Measurements from ENCODE around the gene ETV6.

Gene ETV6

GRCh38 chr12:11780521-11781101 is 131.1 kb downstream of the ETV6 start:
- no peak overlapping the region for H3K27ac Mint-ChIP-seq
- H3K36me3 Mint-ChIP-seq (ENCODE audit: low read depth), result peaks cover 6% of the 10 kb centered on the region
- no peaks in the 10 kb centered on the region for H3K9me3 Mint-ChIP-seq
- H3K4me3 Mint-ChIP-seq, result no peak overlapping the region
- H3K27me3 Mint-ChIP-seq (ENCODE audit: low read depth), result no peaks in the 10 kb centered on the region
- no peak for DNase-seq (ENCODE audit: low spot score)
- H3K4me1 Mint-ChIP-seq (ENCODE audit: low read depth), result peaks cover 38% of the 10 kb centered on the region

GRCh38 chr12:11782914-11783420 is 133.5 kb downstream of the ETV6 start:
- Mint-ChIP-seq H3K9me3 (no peaks in the 10 kb centered on the region), H3K27me3 (ENCODE audit: low read depth) (no peaks in the 10 kb centered on the region), H3K27ac (no peak overlapping the region), H3K4me3 (no peak overlapping the region), H3K36me3 (ENCODE audit: low read depth) (peaks cover 1% of the 10 kb centered on the region), H3K4me1 (ENCODE audit: low read depth) (peaks cover 31% of the 10 kb centered on the region)
- DNase-seq (ENCODE audit: low spot score), result no peak

GRCh38 chr12:11785712-11786111 is 136.2 kb downstream of the ETV6 start:
- Mint-ChIP-seq H3K27me3 (ENCODE audit: low read depth) (no peaks in the 10 kb centered on the region), H3K4me3 (no peak overlapping the region), H3K36me3 (ENCODE audit: low read depth) (peaks cover 1% of the 10 kb centered on the region), H3K27ac (no peak overlapping the region), H3K4me1 (ENCODE audit: low read depth) (peaks cover 17% of the 10 kb centered on the region), H3K9me3 (no peaks in the 10 kb centered on the region)
- no peak for DNase-seq (ENCODE audit: low spot score)

- H3K4me3 Mint-ChIP-seq, result no peak overlapping the region
- no peak overlapping the region for H3K27ac Mint-ChIP-seq
- no peaks in the 10 kb centered on the region for H3K9me3 Mint-ChIP-seq
- no peak for DNase-seq (ENCODE audit: low spot score)
- peaks cover 6% of the 10 kb centered on the region for H3K36me3 Mint-ChIP-seq (ENCODE audit: low read depth)
- H3K27me3 Mint-ChIP-seq (ENCODE audit: low read depth), result no peaks in the 10 kb centered on the region
- H3K4me1 Mint-ChIP-seq (ENCODE audit: low read depth), result peaks cover 13% of the 10 kb centered on the region
Observed at GRCh38 chr12:11786638-11787365, 137.3 kb downstream of the ETV6 start.

- H3K27ac Mint-ChIP-seq, result no peak overlapping the region
- no peaks in the 10 kb centered on the region for H3K27me3 Mint-ChIP-seq (ENCODE audit: low read depth)
- no peak overlapping the region for H3K4me3 Mint-ChIP-seq
- no peaks in the 10 kb centered on the region for H3K9me3 Mint-ChIP-seq
- peaks cover 13% of the 10 kb centered on the region for H3K4me1 Mint-ChIP-seq (ENCODE audit: low read depth)
- H3K36me3 Mint-ChIP-seq (ENCODE audit: low read depth), result peaks cover 9% of the 10 kb centered on the region
- no peak for DNase-seq (ENCODE audit: low spot score)
Observed at GRCh38 chr12:11787437-11787836, 138.0 kb downstream of the ETV6 start.

GRCh38 chr12:11787933-11788849 is 138.7 kb downstream of the ETV6 start:
- no peak for DNase-seq (ENCODE audit: low spot score)
- Mint-ChIP-seq H3K27ac (no peak overlapping the region), H3K4me1 (ENCODE audit: low read depth) (peaks cover 9% of the 10 kb centered on the region)

GRCh38 chr12:11793921-11794710 is 144.6 kb downstream of the ETV6 start:
- Mint-ChIP-seq H3K4me1 (ENCODE audit: low read depth) (peaks cover 20% of the 10 kb centered on the region), H3K27me3 (ENCODE audit: low read depth) (no peaks in the 10 kb centered on the region), H3K27ac (no peak overlapping the region), H3K36me3 (ENCODE audit: low read depth) (peaks cover 9% of the 10 kb centered on the region), H3K9me3 (no peaks in the 10 kb centered on the region), H3K4me3 (no peak overlapping the region)
- no peak for DNase-seq (ENCODE audit: low spot score)

More at GRCh38 chr12:11787933-11788849, 138.7 kb downstream of the ETV6 start:
- Mint-ChIP-seq H3K4me3 (no peak overlapping the region), H3K27me3 (ENCODE audit: low read depth) (no peaks in the 10 kb centered on the region), H3K36me3 (ENCODE audit: low read depth) (peaks cover 9% of the 10 kb centered on the region), H3K9me3 (no peaks in the 10 kb centered on the region)

GRCh38 chr12:11794751-11795150 is 145.3 kb downstream of the ETV6 start:
- DNase-seq (ENCODE audit: low spot score), result no peak
- no peaks in the 10 kb centered on the region for H3K27me3 Mint-ChIP-seq (ENCODE audit: low read depth)
- peaks cover 20% of the 10 kb centered on the region for H3K4me1 Mint-ChIP-seq (ENCODE audit: low read depth)
- no peak overlapping the region for H3K4me3 Mint-ChIP-seq
- peaks cover 9% of the 10 kb centered on the region for H3K36me3 Mint-ChIP-seq (ENCODE audit: low read depth)
- H3K27ac Mint-ChIP-seq, result no peak overlapping the region
- no peaks in the 10 kb centered on the region for H3K9me3 Mint-ChIP-seq

GRCh38 chr12:11795192-11795912 is 145.9 kb downstream of the ETV6 start:
- no peak overlapping the region for H3K4me3 Mint-ChIP-seq
- H3K36me3 Mint-ChIP-seq (ENCODE audit: low read depth), result peaks cover 11% of the 10 kb centered on the region
- H3K27me3 Mint-ChIP-seq (ENCODE audit: low read depth), result no peaks in the 10 kb centered on the region
- no peak for DNase-seq (ENCODE audit: low spot score)
- peaks cover 22% of the 10 kb centered on the region for H3K4me1 Mint-ChIP-seq (ENCODE audit: low read depth)
- H3K27ac Mint-ChIP-seq, result no peak overlapping the region
- no peaks in the 10 kb centered on the region for H3K9me3 Mint-ChIP-seq

GRCh38 chr12:11795913-11796459 is 146.5 kb downstream of the ETV6 start:
- Mint-ChIP-seq H3K4me3 (no peak overlapping the region), H3K36me3 (ENCODE audit: low read depth) (peaks cover 10% of the 10 kb centered on the region), H3K9me3 (no peaks in the 10 kb centered on the region), H3K27me3 (ENCODE audit: low read depth) (no peaks in the 10 kb centered on the region), H3K4me1 (ENCODE audit: low read depth) (peaks cover 23% of the 10 kb centered on the region), H3K27ac (no peak overlapping the region)
- no peak for DNase-seq (ENCODE audit: low spot score)

GRCh38 chr12:11797317-11797913 is 147.9 kb downstream of the ETV6 start:
- Mint-ChIP-seq H3K36me3 (ENCODE audit: low read depth) (peaks cover 8% of the 10 kb centered on the region), H3K9me3 (no peaks in the 10 kb centered on the region), H3K27me3 (ENCODE audit: low read depth) (no peaks in the 10 kb centered on the region), H3K27ac (no peak overlapping the region), H3K4me3 (no peak overlapping the region), H3K4me1 (ENCODE audit: low read depth) (peaks cover 25% of the 10 kb centered on the region)
- DNase-seq (ENCODE audit: low spot score), result no peak

GRCh38 chr12:11798006-11798708 is 148.7 kb downstream of the ETV6 start:
- H3K27me3 Mint-ChIP-seq (ENCODE audit: low read depth), result no peaks in the 10 kb centered on the region
- peaks cover 25% of the 10 kb centered on the region for H3K4me1 Mint-ChIP-seq (ENCODE audit: low read depth)
- peaks cover 8% of the 10 kb centered on the region for H3K36me3 Mint-ChIP-seq (ENCODE audit: low read depth)
- no peaks in the 10 kb centered on the region for H3K9me3 Mint-ChIP-seq
- H3K4me3 Mint-ChIP-seq, result no peak overlapping the region
- H3K27ac Mint-ChIP-seq, result no peak overlapping the region
- DNase-seq (ENCODE audit: low spot score), result no peak

Measured in T-helper 2 cell treated with Interferon-gamma antibody and Interleukin-4, amounts not matched to agents 5 μg/mL and 100 μg/mL, for 36 hours (primary cell).